ENCODE results near the gene SLC35E2B. TPM values are rescaled to one million over a fixed set of nuclear protein-coding genes. Genes with fewer than 3 reads are reported as not detected.
"Not testable (repeated sequence)": the region's sequence is repeated elsewhere in the genome, so short reads cannot be mapped to it uniquely, and the experiment has no call there.

The SLC35E2B gene
- total and polyA plus RNA-seq, 2 of the 13 experiments (the other 11 are each of a cell fraction or from before 2014, with no cell fraction given): 14.1 to 19.7 TPM

DNA sequence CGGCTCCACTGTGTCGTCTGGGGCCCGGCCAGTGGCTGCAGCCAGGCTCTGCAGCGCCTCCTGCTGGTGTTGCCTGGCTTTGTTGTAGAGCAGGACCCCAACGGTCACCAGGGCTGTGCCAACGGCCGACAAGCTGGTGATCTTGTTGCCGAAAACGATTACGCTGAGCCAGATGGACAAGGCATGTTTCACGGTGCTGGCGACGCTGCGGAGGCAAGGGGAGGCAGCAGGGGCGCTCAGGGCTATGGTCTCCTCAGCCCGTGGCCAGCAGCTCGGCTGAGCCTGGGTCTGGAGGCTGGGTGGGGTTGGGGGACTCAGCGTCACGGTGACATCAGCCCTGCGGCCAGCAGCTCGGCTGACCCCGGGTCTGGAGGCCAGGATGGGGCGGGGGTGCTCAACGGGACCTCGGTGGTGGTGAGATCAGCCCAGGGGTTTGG, 26.8 kb downstream of the SLC35E2B start (continued):
- TF ChIP-seq, protein P1, sequence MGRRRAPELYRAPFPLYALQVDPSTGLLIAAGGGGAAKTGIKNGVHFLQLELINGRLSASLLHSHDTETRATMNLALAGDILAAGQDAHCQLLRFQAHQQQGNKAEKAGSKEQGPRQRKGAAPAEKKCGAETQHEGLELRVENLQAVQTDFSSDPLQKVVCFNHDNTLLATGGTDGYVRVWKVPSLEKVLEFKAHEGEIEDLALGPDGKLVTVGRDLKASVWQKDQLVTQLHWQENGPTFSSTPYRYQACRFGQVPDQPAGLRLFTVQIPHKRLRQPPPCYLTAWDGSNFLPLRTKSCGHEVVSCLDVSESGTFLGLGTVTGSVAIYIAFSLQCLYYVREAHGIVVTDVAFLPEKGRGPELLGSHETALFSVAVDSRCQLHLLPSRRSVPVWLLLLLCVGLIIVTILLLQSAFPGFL (CRISPR knock-in tag; IDR thresholded peaks at IDR 0.05): no peak
- TF ChIP-seq, protein P2, sequence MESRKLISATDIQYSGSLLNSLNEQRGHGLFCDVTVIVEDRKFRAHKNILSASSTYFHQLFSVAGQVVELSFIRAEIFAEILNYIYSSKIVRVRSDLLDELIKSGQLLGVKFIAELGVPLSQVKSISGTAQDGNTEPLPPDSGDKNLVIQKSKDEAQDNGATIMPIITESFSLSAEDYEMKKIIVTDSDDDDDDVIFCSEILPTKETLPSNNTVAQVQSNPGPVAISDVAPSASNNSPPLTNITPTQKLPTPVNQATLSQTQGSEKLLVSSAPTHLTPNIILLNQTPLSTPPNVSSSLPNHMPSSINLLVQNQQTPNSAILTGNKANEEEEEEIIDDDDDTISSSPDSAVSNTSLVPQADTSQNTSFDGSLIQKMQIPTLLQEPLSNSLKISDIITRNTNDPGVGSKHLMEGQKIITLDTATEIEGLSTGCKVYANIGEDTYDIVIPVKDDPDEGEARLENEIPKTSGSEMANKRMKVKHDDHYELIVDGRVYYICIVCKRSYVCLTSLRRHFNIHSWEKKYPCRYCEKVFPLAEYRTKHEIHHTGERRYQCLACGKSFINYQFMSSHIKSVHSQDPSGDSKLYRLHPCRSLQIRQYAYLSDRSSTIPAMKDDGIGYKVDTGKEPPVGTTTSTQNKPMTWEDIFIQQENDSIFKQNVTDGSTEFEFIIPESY (CRISPR knock-in tag; IDR thresholded peaks at IDR 0.05): peak; percentile 87
- TF ChIP-seq ZNF205 (CRISPR knock-in tag; IDR thresholded peaks at IDR 0.05): no peak
- TF ChIP-seq ZNF577 (CRISPR knock-in tag; IDR thresholded peaks at IDR 0.05; ENCODE audit: borderline replicate concordance, low read depth): no peak
- TF ChIP-seq EP300 (IDR thresholded peaks at IDR 0.05; ENCODE audit: low read depth in 2 of 2, low read length in 2 of 2): no peak
- no peak for TF ChIP-seq EP300 (CRISPR knock-in tag; IDR thresholded peaks at IDR 0.05; ENCODE audit: borderline replicate concordance)

DNA sequence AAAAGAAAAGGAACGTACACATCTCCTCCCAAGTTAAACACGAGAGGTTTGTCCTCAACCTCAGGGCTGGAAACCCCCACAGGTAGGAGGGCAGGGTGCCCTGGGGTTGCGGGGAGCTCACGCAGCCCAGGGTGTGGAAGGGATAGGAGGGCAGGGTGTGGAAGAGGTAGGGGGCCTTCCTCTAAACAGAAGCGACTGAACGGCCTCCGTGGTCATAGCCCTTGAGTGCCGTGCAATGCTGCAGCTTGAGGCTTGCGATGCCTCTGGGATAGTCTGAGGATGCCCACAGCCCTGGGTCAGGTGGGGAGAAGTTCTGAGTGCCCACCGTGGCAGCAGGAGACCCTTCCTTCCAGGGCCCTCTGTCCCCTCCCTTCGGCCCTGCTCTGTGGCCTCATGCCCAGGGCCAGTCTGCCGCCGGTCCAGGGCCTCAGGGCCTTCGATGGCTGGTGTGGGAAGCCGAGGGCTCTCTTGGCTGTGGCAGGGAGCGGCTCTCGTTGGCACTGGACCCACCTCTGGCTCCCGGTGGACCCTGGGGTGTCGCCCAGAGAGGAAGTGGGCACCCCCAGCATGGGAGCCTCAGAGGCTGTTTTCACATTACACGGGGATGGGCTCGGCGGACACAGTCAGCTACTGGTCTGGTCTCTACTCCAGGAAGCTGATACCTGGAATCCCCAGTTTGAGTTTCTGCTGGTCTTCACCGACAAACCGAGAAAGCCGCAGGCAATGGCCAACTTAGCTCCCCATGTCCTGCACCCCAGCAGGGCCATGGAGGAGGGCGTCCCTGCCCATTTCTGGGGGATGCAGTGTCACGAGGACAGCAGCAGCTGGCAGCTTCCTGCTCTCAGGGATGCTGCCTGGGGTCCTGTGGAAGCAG, 27.4 kb downstream of the SLC35E2B start:
- POLR2A ChIA-PET: no interaction called here
- in situ Hi-C loops (cut with HindIII; ENCODE audit: extremely low pct_ligation_motif_present, low pct_unique_long_range_greater_than_20kb): no loop called here
- intact Hi-C loops (cut with micrococcal nuclease; ENCODE audit: unreplicated experiment): no loop called here
- Histone ChIP-seq H3K79me2 (ENCODE audit: insufficient read depth, low read length) (no peaks in the 10 kb centered on the region), H3K9ac (ENCODE audit: insufficient read depth, low read depth, low read length) (no peak overlapping the region), H4K20me1 (ENCODE audit: insufficient read depth, low read length) (no peaks in the 10 kb centered on the region), H3K4me3 (replicated peaks in 1 of 3; ENCODE audit: insufficient read depth in 1 of 3, low read depth in 2 of 3, low read length in 3 of 3) (no peak overlapping the region), H3K27ac (ENCODE audit: extremely low read length, insufficient read depth, low read length) (no peak overlapping the region), H3K4me1 (ENCODE audit: insufficient read depth, low read length) (no peaks in the 10 kb centered on the region), H3K27me3 (ENCODE audit: control insufficient read depth in 1 of 2, insufficient read depth in 2 of 2, low read length in 2 of 2) (no peaks in the 10 kb centered on the region), H3K4me2 (ENCODE audit: low read depth, low read length) (no peak overlapping the region), H2AFZ (ENCODE audit: low read length) (no peak overlapping the region), H3K9me3 (ENCODE audit: low read length) (no peaks in the 10 kb centered on the region), H3K36me3 (replicated peaks in 1 of 2; ENCODE audit: control insufficient read depth in 1 of 2, insufficient read depth in 2 of 2, low read length in 2 of 2) (peaks cover 6 to 23% of the 10 kb centered on the region in 2 experiments; a peak in 4 of 5 replicates)
- TF ChIP-seq AGO2 (optimal IDR thresholded peaks at IDR 0.05; ENCODE audit: low read depth, low read length) (peak; percentile 28), SP4 (CRISPR knock-in tag; IDR thresholded peaks at IDR 0.05) (no peak), POLR2A (IDR thresholded peaks at IDR 0.05; ENCODE audit: insufficient read depth in 1 of 2, low read depth in 2 of 2, low read length in 2 of 2) (0 out of 4 replicates have a peak, but pooled peaks of 1 of the 2 experiments have one; percentile 28), ZNF33A (CRISPR knock-in tag; IDR thresholded peaks at IDR 0.05; ENCODE audit: borderline replicate concordance) (no peak)
- peak; percentile 22 for ATAC-seq
- no peak for DNase-seq (ENCODE audit: low spot score)
- WGBS (ENCODE audit: low lambda C conversion rate): 99% methylated on average over 14 of the region's 27 CpGs
- CTCF ChIA-PET (ENCODE audit: low intra/inter-chr PET ratio, low total read pairs): no interaction called here
- FAIRE-seq: no peak
- BruUV-seq (replicated peaks): no TSS peak

DNA sequence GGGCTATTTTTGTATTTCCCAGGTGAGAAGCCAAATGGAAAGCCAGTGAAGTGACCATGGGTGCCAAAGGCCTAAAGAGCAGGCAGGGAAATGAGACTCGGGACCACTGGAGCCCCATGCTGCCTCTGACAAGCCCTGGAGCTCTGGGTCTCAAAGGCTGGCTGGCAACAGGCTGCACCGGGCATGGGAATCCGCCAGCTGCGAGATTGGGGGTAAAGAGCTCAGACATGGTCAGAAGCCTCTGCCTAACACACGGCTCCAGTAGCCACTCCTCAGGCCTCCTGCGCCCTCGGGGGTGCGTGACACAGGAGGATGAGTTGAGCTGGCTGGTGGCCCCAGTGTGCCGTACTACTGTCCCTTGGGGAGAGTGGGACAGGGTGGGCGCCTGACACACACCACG, 28.3 kb downstream of the SLC35E2B start:
- WGBS (ENCODE audit: low lambda C conversion rate): 29% methylated on average over 1 of the region's 11 CpGs
- H3K4me1 ChIP-seq (ENCODE audit: insufficient read depth, low read length); intact Hi-C loops (cut with micrococcal nuclease; ENCODE audit: unreplicated experiment); DNase-seq (ENCODE audit: low spot score); in situ Hi-C loops (cut with HindIII; ENCODE audit: extremely low pct_ligation_motif_present, low pct_unique_long_range_greater_than_20kb); POLR2A ChIA-PET; H4K20me1 ChIP-seq (ENCODE audit: insufficient read depth, low read length); ATAC-seq; H3K4me3 ChIP-seq (replicated peaks in 1 of 3; ENCODE audit: insufficient read depth in 1 of 3, low read depth in 2 of 3, low read length in 3 of 3); H2AFZ ChIP-seq (ENCODE audit: low read length); H3K9ac ChIP-seq (ENCODE audit: insufficient read depth, low read depth, low read length); CTCF ChIA-PET (ENCODE audit: low intra/inter-chr PET ratio, low total read pairs); H3K79me2 ChIP-seq (ENCODE audit: insufficient read depth, low read length); H3K27ac ChIP-seq (ENCODE audit: extremely low read length, insufficient read depth, low read length); FAIRE-seq; H3K9me3 ChIP-seq (ENCODE audit: low read length); H3K4me2 ChIP-seq (ENCODE audit: low read depth, low read length); H3K27me3 ChIP-seq (ENCODE audit: control insufficient read depth in 1 of 2, insufficient read depth in 2 of 2, low read length in 2 of 2): not testable (repeated sequence)
- TSS peak; percentile 26 for BruUV-seq (replicated peaks)
- peaks cover 5 to 16% of the 10 kb centered on the region in 2 experiments; a peak in 4 of 5 replicates for H3K36me3 ChIP-seq (replicated peaks in 1 of 2; ENCODE audit: control insufficient read depth in 1 of 2, insufficient read depth in 2 of 2, low read length in 2 of 2)

Measured in HepG2 (cell line).